ENCODE data around the gene OR11A1.

GRCh38 chr6:29474996-29475395, 18.1 kb upstream of the OR11A1 start:
- TF ChIP-seq CTCF (IDR thresholded peaks at IDR 0.05), result no peak
- TF ChIP-seq POLR2AphosphoS5 (IDR thresholded peaks at IDR 0.05), result no peak
- TF ChIP-seq POLR2A (IDR thresholded peaks at IDR 0.05), result no peak
